Tibial nerve (tissue), 4 donors: ENCODE data around the gene IFT57. TPM values are rescaled to one million over a fixed set of nuclear protein-coding genes. Genes with fewer than 3 reads are reported as not detected.

Source experiments
- DNase-seq, 2 donors: peaks; one replicate each; pipeline ENCODE4 v3.0.0-alpha.2; 2019; ENCODE audit warnings: low spot score in 2 of 2
- H3K27ac ChIP-seq, 4 donors: fragments of 200-600 bp; sonication (generic) in 3 of 4; one replicate each; pipeline ENCODE4 v1.5.1; 2017 to 2019; ENCODE audit warnings: mild to moderate bottlenecking in 1 of 4
- H3K27me3 ChIP-seq, 2 donors: fragments of 200-600 bp; sonication (generic) in 1 of 2; one replicate each; pipeline versions ENCODE4 v1.5.1 to v1.6.0; 2017 to 2019
- H3K36me3 ChIP-seq, 3 donors: fragments of 200-600 bp; sonication (generic); one replicate each; pipeline ENCODE4 v1.5.1; 2018 to 2019
- H3K4me1 ChIP-seq, 4 donors: fragments of 200-600 bp; sonication (generic) in 3 of 4; one replicate each; pipeline ENCODE4 v1.5.1; 2017 to 2019
- H3K4me3 ChIP-seq, 4 donors: fragments of 200-600 bp; sonication (generic) in 3 of 4; one replicate each; pipeline ENCODE4 v1.5.1; 2017 to 2019; ENCODE audit warnings: mild to moderate bottlenecking in 1 of 4, moderate library complexity in 1 of 4
- H3K9me3 ChIP-seq, 4 donors: fragments of 200-600 bp; sonication (generic) in 3 of 4; one replicate each; pipeline ENCODE4 v1.5.1; 2017 to 2019
- EP300 ChIP-seq, 2 donors: sonication (generic); formaldehyde crosslinking; IDR thresholded peaks; one replicate each; pipeline ENCODE4 v1.6.1; 2017; ENCODE audit warnings: antibody characterized with exemption in 2 of 2, mild to moderate bottlenecking in 1 of 2
- POLR2A ChIP-seq, 2 donors: fragments of 450-650 bp; IDR thresholded peaks; one replicate each; pipeline ENCODE4 v1.6.1; 2017; ENCODE audit warnings: antibody characterized with exemption in 2 of 2, mild to moderate bottlenecking in 2 of 2, moderate library complexity in 2 of 2
- WGBS, 2 donors: methylation state at CpG; one replicate each; pipeline ENCODE4 v1.1.5; 2018; 5-methylcytosine and 5-hydroxymethylcytosine counted together
- total RNA-seq, 4 donors: library from RNA; depleted of rRNA; stranded (reverse); fragments of >200 nt; gene quantifications; one replicate each; pipeline ENCODE4 v1.1.0, GENCODE V29; 2016
- TF ChIP-seq, protein P1 (sequence below), 5 experiments: fragments of 200-600 bp in 3 of 5; fragments of 450-650 bp in 2 of 5; sonication (generic) in 3 of 5; IDR thresholded peaks; one replicate each; pipeline ENCODE4 v1.5.1; 2016 to 2019; ENCODE audit warnings: antibody characterized with exemption in 5 of 5, mild to moderate bottlenecking in 3 of 5, moderate library complexity in 2 of 5

IFT57 gene
- total RNA-seq, 4 donors from 2014 or later = 49.6 to 97.1 (median 63.5) TPM

DNA sequence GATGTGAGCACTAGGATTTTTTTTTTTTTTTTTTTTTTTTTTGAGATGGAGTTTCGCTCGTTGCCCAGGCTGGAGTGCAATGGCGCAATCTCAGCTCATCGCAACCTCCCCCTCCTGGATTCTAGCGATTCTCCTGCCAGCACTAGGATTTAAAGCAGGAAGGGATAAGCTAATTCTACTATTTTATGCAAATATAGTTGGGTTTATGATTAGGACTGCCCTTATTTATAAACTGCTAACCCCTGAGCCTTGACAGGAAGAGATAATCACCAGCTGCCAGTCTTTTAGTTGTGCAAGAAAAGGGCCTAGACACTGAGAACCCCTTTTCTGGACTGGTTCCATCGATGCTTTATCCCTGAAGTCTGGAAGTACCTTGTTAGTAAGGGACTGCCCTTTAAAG, 36.7 kb downstream of the IFT57 start:
- 94 to 96% methylated on average over 6 of the region's 6 CpGs for WGBS, 2 donors

DNA sequence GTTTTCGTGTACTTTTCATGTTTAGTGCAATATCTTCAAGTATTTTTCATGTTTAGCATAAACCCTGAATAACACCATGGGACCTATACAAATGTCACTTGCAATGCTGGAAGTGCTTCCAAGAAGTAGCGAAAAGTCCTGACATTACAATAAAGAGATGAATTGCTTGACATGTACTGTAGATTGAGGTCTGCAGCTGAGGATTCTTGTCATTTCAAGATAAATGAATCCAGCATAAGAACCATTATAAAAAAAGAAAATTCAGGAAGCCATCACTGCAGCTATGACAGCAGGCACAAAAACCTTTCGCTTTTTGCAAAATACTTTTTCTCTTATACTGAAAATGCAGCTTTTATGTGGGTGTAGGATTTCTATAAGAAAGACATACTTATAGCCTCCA, 37.4 kb downstream of the IFT57 start:
- H3K9me3 ChIP-seq = peaks cover 0 to 10% (median 0%) of the 10 kb centered on the region in 4 donors
- H3K4me3 ChIP-seq = no peak overlapping the region
- no peak for DNase-seq
- no peak for TF ChIP-seq POLR2A (IDR thresholded peaks at IDR 0.05)
- TF ChIP-seq, protein P1, sequence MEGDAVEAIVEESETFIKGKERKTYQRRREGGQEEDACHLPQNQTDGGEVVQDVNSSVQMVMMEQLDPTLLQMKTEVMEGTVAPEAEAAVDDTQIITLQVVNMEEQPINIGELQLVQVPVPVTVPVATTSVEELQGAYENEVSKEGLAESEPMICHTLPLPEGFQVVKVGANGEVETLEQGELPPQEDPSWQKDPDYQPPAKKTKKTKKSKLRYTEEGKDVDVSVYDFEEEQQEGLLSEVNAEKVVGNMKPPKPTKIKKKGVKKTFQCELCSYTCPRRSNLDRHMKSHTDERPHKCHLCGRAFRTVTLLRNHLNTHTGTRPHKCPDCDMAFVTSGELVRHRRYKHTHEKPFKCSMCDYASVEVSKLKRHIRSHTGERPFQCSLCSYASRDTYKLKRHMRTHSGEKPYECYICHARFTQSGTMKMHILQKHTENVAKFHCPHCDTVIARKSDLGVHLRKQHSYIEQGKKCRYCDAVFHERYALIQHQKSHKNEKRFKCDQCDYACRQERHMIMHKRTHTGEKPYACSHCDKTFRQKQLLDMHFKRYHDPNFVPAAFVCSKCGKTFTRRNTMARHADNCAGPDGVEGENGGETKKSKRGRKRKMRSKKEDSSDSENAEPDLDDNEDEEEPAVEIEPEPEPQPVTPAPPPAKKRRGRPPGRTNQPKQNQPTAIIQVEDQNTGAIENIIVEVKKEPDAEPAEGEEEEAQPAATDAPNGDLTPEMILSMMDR (IDR thresholded peaks at IDR 0.05) = no peak
- TF ChIP-seq EP300 (IDR thresholded peaks at IDR 0.05) = no peak
- peaks cover 0 to 45% (median 0%) of the 10 kb centered on the region in 3 donors for H3K36me3 ChIP-seq
- H3K27me3 ChIP-seq = no peaks in the 10 kb centered on the region
- 95 to 98% methylated on average over 3 of the region's 3 CpGs for WGBS, 2 donors
- peaks cover 0 to 5% (median 0%) of the 10 kb centered on the region in 4 donors for H3K4me1 ChIP-seq
- H3K27ac ChIP-seq = no peak overlapping the region

More for the DNA sequence above, 36.7 kb downstream of the IFT57 start:
- no peaks in the 10 kb centered on the region for H3K4me1 ChIP-seq
- TF ChIP-seq, protein P1 (IDR thresholded peaks at IDR 0.05) = no peak
- TF ChIP-seq EP300 (IDR thresholded peaks at IDR 0.05) (no peak), POLR2A (IDR thresholded peaks at IDR 0.05) (no peak)
- H3K27ac ChIP-seq = no peak overlapping the region
- peaks cover 0 to 10% (median 0%) of the 10 kb centered on the region in 4 donors for H3K9me3 ChIP-seq
- H3K27me3 ChIP-seq = no peaks in the 10 kb centered on the region
- DNase-seq = no peak
- H3K4me3 ChIP-seq = no peak overlapping the region
- peaks cover 0 to 53% (median 0%) of the 10 kb centered on the region in 3 donors for H3K36me3 ChIP-seq

DNA sequence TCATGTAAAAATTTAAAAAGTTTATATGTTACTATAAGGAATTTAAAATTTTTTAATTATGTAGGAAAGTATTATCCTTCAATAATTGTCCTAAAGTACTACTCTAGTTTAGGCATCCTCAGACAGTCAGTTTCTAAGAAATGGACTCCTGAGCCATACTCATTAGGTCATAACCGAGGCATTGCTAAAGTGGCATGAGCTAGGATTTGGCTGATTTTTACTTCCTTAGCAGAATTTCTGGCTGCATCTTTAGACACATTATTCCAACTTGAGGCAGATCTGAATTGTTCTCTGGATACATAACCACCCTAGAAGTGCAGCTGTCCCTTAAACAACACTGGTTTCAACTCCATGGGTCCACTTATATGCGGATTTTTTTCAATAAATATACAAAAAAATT, 38.3 kb downstream of the IFT57 start:
- no peak for TF ChIP-seq POLR2A (IDR thresholded peaks at IDR 0.05)
- TF ChIP-seq, protein P1 (IDR thresholded peaks at IDR 0.05) = no peak
- no peak for TF ChIP-seq EP300 (IDR thresholded peaks at IDR 0.05)
- Histone ChIP-seq H3K27ac (no peak overlapping the region), H3K9me3 (peaks cover 0 to 10% (median 0%) of the 10 kb centered on the region in 4 donors), H3K27me3 (no peaks in the 10 kb centered on the region), H3K4me3 (no peak overlapping the region), H3K4me1 (peaks cover 0 to 5% (median 0%) of the 10 kb centered on the region in 4 donors), H3K36me3 (peaks cover 0 to 37% (median 0%) of the 10 kb centered on the region in 3 donors)
- DNase-seq = no peak
- 87 to 90% methylated on average over 2 of the region's 2 CpGs for WGBS, 2 donors

DNA sequence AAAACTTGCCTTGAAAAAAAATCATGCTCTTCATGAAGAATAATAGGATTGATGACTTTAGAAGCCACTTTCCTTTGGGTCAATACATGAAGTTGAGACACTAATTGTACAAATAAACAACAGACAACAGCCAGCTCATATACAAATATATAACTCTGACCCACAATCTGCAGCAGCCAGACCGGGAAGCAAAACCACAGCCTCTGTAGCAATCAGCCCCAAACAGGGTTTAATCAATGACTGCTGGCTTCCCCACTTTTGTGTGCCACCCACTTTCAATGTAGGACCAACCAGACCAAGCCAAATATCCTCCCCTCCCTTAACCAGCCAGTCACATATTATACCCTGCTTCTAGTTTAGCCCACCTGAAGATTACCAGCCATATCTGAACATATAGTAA, 39.0 kb downstream of the IFT57 start:
- TF ChIP-seq POLR2A (IDR thresholded peaks at IDR 0.05) (no peak), EP300 (IDR thresholded peaks at IDR 0.05) (no peak)
- TF ChIP-seq, protein P1 (IDR thresholded peaks at IDR 0.05) = no peak
- H3K4me1 ChIP-seq = peaks cover 0 to 5% (median 0%) of the 10 kb centered on the region in 4 donors
- no peak overlapping the region for H3K4me3 ChIP-seq
- H3K9me3 ChIP-seq = peaks cover 0 to 10% (median 0%) of the 10 kb centered on the region in 4 donors
- peaks cover 0 to 36% (median 0%) of the 10 kb centered on the region in 3 donors for H3K36me3 ChIP-seq
- WGBS, 2 donors = 58 to 79% methylated on average over 1 of the region's 1 CpG
- no peaks in the 10 kb centered on the region for H3K27me3 ChIP-seq
- no peak overlapping the region for H3K27ac ChIP-seq
- DNase-seq = no peak

DNA sequence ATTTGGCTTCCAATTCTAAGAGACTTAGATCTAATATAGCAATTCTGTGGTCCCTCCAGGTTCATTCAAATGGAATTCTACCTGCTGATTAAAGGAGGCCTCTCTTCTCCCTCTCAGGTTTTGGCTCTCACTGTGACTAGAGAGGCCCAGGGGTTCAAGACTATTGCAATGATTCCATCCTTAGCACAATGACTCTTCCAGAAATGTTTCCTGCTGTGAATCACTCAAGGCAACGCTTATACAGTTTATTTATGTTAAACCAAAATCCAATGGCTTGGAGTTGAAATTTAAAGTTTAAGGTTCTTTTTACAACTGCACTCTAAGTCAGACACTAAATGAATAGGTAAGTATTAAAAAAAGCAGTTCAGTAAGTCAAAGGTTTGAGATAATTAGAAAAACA, 39.9 kb downstream of the IFT57 start:
- WGBS, 2 donors = 68 to 70% methylated on average over 1 of the region's 1 CpG
- Histone ChIP-seq H3K9me3 (peaks cover 0 to 10% (median 0%) of the 10 kb centered on the region in 4 donors), H3K27ac (no peak overlapping the region), H3K4me3 (no peak overlapping the region), H3K36me3 (peaks cover 0 to 31% (median 0%) of the 10 kb centered on the region in 3 donors), H3K4me1 (peaks cover 0 to 5% (median 0%) of the 10 kb centered on the region in 4 donors), H3K27me3 (no peaks in the 10 kb centered on the region)
- TF ChIP-seq POLR2A (IDR thresholded peaks at IDR 0.05) (no peak), EP300 (IDR thresholded peaks at IDR 0.05) (no peak)
- TF ChIP-seq, protein P1 (IDR thresholded peaks at IDR 0.05) = no peak
- DNase-seq = no peak
